GM18511 (cell line): ENCODE results near the gene PIBF1.
"Not testable (repeated sequence)": the region's sequence is repeated elsewhere in the genome, so short reads cannot be mapped to it uniquely, and the experiment has no call there.

Experiments
- ATAC-seq: cut with Tn5 transposase; IDR thresholded peaks from one replicate; pipeline ENCODE4 v1.9.1; 2021; ENCODE audit warnings: mild to moderate bottlenecking, moderate library complexity; ENCODE audit not compliant: unreplicated experiment

The PIBF1 gene

DNA sequence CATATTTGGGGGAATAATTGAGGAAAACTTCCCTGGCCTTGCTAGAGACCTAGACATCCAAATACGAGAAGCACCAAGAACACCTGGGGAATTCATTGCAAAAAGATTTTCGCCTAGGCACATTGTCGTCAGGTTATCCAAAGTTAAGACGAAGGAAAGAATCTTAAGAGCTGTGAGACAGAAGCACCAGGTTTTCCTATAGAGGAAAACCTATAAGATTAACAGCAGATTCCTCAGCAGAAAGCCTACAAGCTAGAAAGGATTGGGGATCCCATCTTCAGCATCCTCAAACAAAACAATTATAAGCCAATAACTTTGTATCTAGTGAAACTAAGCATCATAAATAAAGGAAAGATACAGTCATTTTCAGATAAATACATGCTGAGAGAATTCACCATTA, 114.9 kb downstream of the PIBF1 start:
- no peak for ATAC-seq

DNA sequence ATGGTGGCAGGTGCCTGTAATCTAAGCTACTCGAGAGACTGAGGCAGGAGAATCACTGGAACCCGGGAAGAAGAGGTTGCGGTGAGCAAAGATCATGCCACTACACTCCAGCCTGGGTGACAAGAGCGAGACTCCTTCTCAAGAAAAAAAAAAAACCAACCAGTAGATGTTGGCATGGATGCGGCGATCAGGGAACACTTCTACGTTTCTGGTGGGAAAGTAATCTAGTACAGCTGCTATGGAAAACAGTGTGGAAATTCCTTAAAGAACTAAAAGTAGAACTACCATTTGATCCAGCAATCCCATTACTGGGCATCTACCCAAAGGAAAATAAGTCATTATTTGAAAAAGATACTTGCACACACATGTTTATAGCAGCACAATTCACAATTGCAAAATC, 119.6 kb downstream of the PIBF1 start:
- ATAC-seq = not testable (repeated sequence)

DNA sequence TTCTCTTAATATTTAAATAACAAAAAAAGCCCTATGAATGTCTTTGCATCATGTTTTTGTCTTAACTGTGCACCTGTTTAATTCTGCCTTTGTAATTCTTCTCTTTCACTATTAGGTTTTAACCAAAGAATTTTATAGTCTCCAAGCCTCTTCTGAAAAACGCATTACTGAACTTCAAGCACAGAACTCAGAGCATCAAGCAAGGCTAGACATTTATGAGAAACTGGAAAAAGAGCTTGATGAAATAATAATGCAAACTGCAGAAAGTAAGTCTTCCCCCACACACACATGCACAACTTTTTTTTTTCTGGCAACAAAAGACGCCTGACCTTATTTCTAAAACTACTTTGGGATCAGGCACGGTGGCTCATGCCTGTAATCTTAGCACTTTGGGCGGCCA, 126.5 kb downstream of the PIBF1 start:
- no peak for ATAC-seq

GRCh38 chr13:72911981-72912380, 130.0 kb downstream of the PIBF1 start:
- ATAC-seq = no peak

- ATAC-seq = no peak
Observed at GRCh38 chr13:72920097-72920496, 138.2 kb downstream of the PIBF1 start.

- no peak for ATAC-seq
Observed at GRCh38 chr13:72931311-72931710, 149.4 kb downstream of the PIBF1 start.

- no peak for ATAC-seq
Observed at GRCh38 chr13:72932250-72932649, 150.3 kb downstream of the PIBF1 start.

DNA sequence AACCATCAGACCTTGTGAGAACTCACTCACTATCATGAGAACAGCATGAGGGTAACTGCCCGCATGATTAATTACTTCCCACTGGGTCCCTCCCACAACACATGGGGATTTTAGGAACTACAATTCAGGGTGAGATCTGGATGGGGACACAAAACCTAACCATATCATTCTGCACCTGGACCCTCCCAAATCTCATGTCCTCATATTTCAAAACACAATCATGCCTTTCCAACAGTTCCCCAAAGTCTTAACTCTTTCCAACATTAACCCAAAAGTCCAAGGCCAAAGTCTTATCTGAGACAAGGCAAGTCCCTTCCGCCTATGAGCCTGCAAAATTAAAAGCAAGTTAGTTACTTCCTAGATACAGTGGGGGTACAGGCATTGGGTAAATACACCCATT, 164.3 kb downstream of the PIBF1 start:
- not testable (repeated sequence) for ATAC-seq

GRCh38 chr13:72952529-72953141, 170.7 kb downstream of the PIBF1 start:
- ATAC-seq = no peak

DNA sequence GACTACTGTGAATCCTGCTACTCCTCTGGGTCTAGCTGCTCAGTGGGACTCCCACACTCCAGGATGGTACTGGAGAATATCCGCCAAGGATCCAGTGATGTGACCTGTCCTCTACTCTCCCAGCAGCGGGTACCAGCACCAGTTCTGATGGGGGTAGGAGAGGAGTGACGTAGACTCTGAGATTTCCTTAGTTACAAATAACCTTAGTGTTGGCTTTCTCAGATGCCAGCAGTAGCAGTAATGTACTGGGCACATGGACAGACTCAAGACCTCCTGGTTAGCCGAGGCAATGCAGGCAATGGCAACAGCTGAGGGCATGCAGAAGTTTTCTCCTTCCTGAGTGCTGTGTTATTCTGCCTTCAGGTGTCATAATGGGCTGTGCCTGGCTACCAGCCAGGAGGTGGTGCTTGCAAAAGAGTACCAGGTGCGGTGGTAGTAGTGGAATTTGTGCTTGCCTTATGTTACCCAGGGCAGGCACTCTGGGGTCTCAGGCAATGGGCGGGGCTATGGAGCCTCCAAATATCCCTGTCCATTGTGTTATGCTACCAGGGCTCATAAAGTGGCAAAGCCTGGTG, 171.5 kb downstream of the PIBF1 start:
- no peak for ATAC-seq

- no peak for ATAC-seq
Observed at GRCh38 chr13:72959643-72960042, 177.7 kb downstream of the PIBF1 start.

GRCh38 chr13:72960114-72960513, 178.2 kb downstream of the PIBF1 start:
- no peak for ATAC-seq

DNA sequence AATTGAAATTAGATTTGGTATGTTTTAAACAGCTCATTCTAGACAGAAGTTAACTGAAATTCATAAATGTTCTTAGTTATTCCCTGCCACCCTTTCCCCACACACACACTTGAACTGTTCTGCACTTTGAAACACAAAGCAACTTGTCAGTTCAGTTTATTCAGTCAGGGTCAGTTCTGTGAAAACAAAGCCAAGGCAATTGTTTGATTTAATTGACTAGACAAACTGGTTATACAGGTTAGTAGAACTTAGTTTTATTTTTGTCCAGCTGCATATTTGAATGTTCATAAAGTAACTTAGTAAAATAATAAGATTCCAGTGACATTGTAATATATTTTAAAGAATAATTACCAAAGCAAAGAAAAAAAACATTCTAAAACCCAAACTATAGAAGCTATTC, 178.6 kb downstream of the PIBF1 start:
- ATAC-seq = no peak

GRCh38 chr13:72963762-72964161, 181.8 kb downstream of the PIBF1 start:
- ATAC-seq = peak; percentile 85

DNA sequence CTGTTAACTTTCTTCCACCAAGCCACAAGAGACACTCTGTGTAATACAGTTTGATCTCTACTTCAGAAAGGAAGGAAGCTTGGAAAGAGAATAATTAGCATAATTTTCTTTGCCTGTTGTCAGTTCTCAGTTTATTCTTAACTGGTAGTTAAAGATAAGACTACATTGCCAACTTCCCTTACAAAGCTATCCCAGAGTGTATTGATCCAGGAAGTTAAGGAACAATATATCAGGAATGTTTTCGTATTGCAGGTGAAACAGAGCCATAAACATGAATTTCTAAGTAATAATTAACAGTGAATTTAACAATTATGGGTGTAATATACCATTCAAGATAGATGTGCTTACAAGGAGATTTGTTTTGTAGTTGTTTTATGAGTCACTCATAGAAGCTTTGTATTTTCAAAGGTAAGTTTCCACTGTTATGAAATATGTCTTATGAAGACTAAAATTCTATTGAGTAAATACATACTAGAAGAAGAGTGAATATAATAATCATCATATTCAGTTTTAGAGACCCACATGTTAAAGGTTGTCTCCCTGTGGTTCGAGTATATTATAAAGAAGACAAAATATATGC, 188.5 kb downstream of the PIBF1 start:
- no peak for ATAC-seq

GRCh38 chr13:72970956-72971355, 189.0 kb downstream of the PIBF1 start:
- no peak for ATAC-seq

DNA sequence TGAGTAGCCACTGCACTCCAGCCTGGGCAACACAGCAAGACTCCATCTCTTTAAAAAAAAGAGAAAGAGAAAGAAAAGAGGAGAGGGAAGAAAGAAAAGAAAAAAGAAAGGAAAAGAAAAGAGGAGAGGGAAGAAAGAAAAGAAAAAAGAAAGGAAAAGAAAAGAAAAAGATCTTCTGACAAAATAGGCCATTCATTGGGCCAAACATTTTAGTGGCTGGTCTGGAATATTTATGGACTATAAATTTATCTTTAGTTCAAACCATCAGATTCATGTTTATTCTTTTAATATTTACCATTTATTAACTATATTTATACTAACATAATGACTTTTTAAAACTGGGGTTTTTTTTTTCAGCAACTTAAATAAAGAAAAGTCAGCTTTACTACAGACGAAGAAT, 191.3 kb downstream of the PIBF1 start:
- no peak for ATAC-seq

GRCh38 chr13:72983085-72983768, 201.3 kb downstream of the PIBF1 start:
- no peak for ATAC-seq

- no peak for ATAC-seq
Observed at GRCh38 chr13:72985610-72986009, 203.7 kb downstream of the PIBF1 start.

DNA sequence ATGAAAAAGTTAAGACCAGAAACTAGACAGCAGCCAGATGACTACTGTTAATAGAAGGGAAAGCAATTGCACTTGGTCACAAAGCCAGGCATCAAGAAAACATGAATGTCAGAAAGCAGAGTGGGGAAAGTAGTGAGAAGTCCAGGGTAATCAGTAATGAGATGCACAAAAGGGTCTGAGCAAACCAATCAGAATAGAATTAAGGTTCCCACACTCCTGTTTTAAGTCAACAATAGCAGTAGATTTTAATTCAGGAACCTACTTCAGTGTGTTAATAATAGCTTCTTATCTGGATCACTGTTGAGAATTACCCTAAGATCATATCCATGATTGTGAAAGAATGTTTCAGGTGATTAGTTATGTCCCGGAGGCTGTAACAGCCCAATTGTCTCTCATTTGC, 204.3 kb downstream of the PIBF1 start:
- no peak for ATAC-seq

- ATAC-seq = no peak
Observed at GRCh38 chr13:72990953-72991352, 209.0 kb downstream of the PIBF1 start.

DNA sequence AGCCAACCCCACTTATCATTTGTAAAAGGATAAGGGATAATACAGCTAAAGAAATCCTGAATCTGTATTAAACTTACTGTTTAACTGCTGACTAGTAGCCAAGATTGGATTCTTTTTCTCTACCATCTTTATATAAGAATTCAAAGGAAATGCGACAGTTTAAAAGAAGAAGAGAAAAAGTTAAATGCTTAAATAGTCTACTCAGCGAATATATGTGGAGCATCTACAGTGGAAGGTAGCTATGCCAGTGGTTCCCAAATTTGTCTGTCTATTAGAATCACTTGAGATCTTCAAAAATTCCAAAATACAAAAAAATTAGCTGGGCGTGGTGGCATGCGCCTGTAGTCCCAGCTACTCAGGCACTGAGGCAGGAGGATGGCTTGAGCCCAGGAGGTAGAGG, 216.1 kb downstream of the PIBF1 start:
- ATAC-seq = no peak
